DMS53 treated with DMSO at 0.1 percent for 48 hours (cell line): ENCODE measurements around the gene TRAF3IP1.
"Not testable (repeated sequence)": the region's sequence is repeated elsewhere in the genome, so short reads cannot be mapped to it uniquely, and the experiment has no call there.

Experiments
- DNase-seq: peaks from one replicate; lab custom pipeline; 2025; ENCODE audit not compliant: unreplicated experiment; lab: John Stamatoyannopoulos, UW

Gene TRAF3IP1

GRCh38 chr2:238320246-238320647, at the start of gene TRAF3IP1:
Gene TRAF3IP1 (plus strand): TSS chr2:238320518. CDS start chr2:238320663, 145 bp downstream.
- peak; percentile 90 for DNase-seq

GRCh38 chr2:238270606-238271005, 49.7 kb upstream of the TRAF3IP1 start:
- DNase-seq = no peak

GRCh38 chr2:238271061-238271554, 49.2 kb upstream of the TRAF3IP1 start:
- DNase-seq = no peak

DNA sequence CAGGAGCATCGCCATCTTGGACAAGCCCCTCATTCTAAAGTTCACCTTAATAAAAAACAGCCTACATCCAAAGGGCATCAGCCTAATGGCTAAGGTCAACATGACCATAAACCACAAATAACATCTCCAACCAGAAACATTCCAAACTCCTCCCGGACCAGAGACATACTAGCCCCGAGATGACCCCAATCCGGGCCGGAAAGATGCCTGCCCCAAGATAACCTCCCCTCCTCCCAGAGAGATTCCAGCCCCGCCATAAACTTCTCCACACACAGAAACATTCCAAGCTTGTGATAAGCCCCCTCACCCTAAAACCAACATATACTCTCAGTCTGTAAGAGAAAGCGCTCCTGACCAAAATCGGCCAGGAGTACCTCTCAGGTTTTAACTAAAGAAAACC, 48.6 kb upstream of the TRAF3IP1 start:
- not testable (repeated sequence) for DNase-seq

DNA sequence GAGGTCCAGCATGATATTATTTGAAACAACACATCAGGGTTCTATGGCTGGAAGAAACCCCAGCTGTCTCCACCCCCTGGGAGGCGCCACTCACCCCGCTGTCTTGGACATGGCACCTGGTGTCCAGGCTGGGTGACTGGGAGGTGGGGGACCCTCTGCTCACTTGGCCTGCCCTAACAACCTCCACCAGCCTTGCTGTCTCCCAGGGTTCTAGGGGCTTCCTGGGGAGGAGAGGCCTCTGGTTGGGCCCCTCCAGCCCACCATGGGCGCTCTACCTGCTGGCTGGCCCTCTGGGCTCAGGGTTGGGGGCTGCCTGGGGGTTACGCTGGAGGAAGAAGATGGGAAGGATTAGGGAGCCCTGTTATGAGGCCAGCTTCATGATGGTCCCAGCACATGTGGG, 48.2 kb upstream of the TRAF3IP1 start:
- DNase-seq = no peak

GRCh38 chr2:238273433-238273832, 46.9 kb upstream of the TRAF3IP1 start:
- DNase-seq = not testable (repeated sequence)

GRCh38 chr2:238274152-238274865, 46.0 kb upstream of the TRAF3IP1 start:
- no peak for DNase-seq

- DNase-seq = no peak
Observed at GRCh38 chr2:238277695-238278094, 42.6 kb upstream of the TRAF3IP1 start.

DNA sequence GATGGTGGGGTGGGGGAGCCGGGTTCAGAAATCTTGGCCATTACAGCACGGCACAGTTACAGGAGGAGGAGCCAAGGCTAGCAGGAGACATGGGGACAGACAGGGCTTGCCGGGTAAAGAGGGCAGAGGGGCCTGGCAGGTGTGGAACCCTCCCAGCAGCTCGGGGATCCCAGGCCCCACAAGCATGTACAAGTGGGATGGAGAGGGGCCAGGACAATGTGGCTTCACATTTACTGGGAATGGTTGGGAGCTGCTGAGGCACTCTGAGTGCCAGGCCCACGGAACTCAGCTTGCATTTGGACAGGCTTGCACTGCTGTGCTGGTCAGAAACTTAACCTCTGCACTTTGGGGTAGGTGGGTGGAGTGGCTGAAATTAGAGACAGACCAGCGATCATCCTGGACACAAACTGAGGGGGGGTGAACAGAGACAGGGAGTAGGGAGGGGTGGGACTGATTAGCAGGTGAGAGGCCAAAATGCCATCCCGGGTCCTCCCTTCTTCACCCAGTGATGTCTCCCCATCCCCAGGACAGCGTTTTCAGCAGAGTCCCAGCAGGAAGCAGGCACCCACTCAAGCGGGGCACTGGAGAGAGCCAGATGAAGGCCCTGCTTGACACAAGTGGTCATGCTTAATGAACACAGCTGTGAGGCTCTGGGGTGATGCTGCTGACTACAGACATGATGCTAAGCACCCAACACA, 41.5 kb upstream of the TRAF3IP1 start:
- peak; percentile 71 for DNase-seq

GRCh38 chr2:238279324-238279682, 41.0 kb upstream of the TRAF3IP1 start:
- DNase-seq = no peak

DNA sequence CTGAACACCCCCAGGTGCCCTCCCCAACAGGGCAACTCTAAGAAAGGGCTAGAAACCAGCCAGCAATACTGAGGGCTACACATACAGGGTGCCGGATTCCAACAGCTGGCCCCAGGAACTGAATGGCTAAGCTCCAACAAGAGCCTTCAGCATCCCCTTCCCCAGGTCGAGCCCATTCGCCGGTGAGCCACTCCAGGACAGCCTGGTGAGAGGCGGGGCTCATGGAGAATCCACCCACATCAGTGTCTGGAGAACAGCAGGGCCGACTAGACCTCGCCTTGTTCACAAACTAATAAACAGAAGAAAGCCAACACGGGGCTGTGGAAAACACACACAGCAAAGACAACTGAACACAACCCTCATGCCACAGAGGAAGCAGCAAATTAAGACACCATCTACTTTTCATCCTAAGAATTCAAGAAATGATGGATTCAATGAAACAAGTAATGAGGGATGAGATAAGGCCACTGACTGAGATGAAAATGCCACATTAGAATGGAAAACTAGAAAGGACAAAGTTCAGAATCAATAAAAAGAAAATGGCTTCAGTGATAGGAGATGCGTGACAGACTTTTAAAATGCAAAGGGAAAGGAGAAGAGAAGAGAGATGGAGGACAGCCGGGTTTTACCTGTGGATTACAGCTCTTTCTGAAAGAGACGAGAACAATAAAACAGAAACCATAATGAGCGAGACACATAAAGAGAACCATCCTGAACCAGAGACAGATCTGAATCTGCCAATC, 40.1 kb upstream of the TRAF3IP1 start:
- DNase-seq = no peak

- no peak for DNase-seq
Observed at GRCh38 chr2:238281826-238282480, 38.4 kb upstream of the TRAF3IP1 start.

- no peak for DNase-seq
Observed at GRCh38 chr2:238282861-238283738, 37.2 kb upstream of the TRAF3IP1 start.

GRCh38 chr2:238284802-238285515, 35.4 kb upstream of the TRAF3IP1 start:
- DNase-seq = no peak

- DNase-seq = peak; percentile 97
Observed at GRCh38 chr2:238285653-238286082, 34.6 kb upstream of the TRAF3IP1 start.

DNA sequence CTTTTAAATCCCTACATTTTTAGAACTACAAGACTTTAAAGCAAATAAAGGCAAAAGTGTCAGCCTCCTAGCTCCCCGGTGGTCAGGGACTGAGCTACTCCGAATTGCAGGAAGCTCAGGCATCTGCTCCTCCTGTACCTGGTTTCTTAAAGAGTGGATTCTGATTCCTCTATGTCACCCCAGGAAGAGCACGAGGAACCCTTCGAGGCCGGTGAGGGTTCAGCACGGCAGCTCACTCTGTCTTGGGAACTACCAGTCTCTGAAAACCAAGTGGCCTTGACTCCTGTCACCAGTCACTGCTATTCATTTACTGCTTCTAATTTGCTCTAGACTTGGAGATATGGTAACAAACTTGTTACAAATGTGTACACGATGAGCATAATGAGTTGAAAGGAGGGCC, 34.2 kb upstream of the TRAF3IP1 start:
- no peak for DNase-seq

DNA sequence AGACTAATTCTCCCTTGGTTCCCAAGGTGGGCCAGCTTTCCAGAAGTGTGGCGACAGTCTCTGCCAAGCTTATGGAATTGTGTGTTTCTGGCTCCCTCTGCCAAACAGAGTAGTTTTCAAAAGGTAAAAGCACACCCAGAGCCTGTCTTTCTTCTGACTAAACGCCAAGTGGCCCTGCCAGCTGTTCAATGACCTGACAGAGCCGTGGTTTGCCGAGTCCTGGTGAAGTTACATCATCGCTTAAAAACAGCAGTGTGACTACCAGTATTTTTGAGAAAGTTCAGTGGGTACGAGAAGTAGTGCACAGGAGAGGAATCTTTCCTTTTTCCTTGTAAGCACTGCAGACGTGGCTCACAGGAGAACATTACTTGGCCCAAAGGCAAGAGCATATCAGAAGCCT, 33.8 kb upstream of the TRAF3IP1 start:
- peak; percentile 86 for DNase-seq

DNA sequence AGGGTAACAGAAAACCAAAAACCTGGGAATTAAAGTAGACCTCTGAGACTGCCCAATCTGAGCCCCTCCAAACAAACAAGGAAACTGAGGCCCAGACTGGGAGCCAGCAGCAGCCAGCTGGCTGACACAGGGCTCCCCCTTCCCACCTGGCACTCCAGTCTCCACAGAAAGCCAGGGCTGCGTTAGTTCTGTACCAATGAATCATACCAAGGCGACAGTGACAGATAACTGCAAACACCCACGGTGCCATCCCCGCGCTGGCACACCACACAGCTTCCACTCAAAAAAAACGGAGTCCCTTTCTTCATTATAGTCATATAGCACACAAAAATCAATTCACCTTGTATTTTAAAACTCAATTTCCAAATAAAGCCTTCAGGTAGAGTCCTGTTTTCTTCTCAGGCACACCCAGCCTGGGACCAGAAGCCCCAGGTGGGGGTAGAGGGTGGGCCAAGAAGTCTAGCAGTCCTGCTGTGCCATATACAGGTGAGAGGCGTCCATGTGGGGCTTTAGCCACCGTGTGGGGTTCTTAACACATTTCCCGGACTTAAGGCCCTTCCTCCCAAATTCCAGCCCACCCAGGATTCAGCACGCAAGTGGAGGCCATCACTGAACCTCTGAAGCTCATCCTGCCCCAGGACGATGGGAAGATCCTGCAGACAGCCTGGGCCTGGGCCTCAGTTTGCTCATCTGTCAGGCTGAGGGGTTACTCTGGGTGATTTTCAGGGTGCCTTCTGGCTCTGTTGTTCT, 33.2 kb upstream of the TRAF3IP1 start:
- DNase-seq = peak; percentile 58
